ENCODE data around the gene KLHDC3.

KLHDC3 gene

GRCh38 chr6:43047998-43048397 is 33.9 kb downstream of the KLHDC3 start:
- no peaks in the 10 kb centered on the region for H3K9me3 ChIP-seq (ENCODE audit: insufficient read depth, low read length, severe bottlenecking)
- DNase-seq (no peak), ATAC-seq (ENCODE audit: insufficient read depth, low read depth) (no peak)
- no peaks in the 10 kb centered on the region for H4K20me1 ChIP-seq (ENCODE audit: insufficient read depth, low read length)
- no peak overlapping the region for H3K4me3 ChIP-seq (ENCODE audit: low read depth in 1 of 2, low read length in 2 of 2)
- no peak overlapping the region for H2AFZ ChIP-seq (ENCODE audit: low read depth, low read length)
- no peak overlapping the region for H3K9ac ChIP-seq (ENCODE audit: low read depth, low read length)
- H3K27ac ChIP-seq (ENCODE audit: low read length): no peak overlapping the region
- H3K79me2 ChIP-seq (ENCODE audit: insufficient read depth, low read length): peaks cover 10% of the 10 kb centered on the region
- TF ChIP-seq EZH2 (IDR thresholded peaks at IDR 0.05; ENCODE audit: borderline replicate concordance, low read depth, low read length, severe bottlenecking): no peak
- TF ChIP-seq, protein P1, sequence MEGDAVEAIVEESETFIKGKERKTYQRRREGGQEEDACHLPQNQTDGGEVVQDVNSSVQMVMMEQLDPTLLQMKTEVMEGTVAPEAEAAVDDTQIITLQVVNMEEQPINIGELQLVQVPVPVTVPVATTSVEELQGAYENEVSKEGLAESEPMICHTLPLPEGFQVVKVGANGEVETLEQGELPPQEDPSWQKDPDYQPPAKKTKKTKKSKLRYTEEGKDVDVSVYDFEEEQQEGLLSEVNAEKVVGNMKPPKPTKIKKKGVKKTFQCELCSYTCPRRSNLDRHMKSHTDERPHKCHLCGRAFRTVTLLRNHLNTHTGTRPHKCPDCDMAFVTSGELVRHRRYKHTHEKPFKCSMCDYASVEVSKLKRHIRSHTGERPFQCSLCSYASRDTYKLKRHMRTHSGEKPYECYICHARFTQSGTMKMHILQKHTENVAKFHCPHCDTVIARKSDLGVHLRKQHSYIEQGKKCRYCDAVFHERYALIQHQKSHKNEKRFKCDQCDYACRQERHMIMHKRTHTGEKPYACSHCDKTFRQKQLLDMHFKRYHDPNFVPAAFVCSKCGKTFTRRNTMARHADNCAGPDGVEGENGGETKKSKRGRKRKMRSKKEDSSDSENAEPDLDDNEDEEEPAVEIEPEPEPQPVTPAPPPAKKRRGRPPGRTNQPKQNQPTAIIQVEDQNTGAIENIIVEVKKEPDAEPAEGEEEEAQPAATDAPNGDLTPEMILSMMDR (IDR thresholded peaks at IDR 0.05; ENCODE audit: borderline replicate concordance, extremely low read depth, low read length, poor library complexity, severe bottlenecking): no peak
- H3K36me3 ChIP-seq (ENCODE audit: insufficient read depth, low read length): peaks cover 57% of the 10 kb centered on the region
- no peak overlapping the region for H3K4me2 ChIP-seq (ENCODE audit: insufficient read depth, low read length)
- H3K27me3 ChIP-seq (ENCODE audit: insufficient read depth, low read length, poor library complexity): no peaks in the 10 kb centered on the region
- H3K4me1 ChIP-seq (ENCODE audit: insufficient read depth, low read length): peaks cover 23% of the 10 kb centered on the region

DNA sequence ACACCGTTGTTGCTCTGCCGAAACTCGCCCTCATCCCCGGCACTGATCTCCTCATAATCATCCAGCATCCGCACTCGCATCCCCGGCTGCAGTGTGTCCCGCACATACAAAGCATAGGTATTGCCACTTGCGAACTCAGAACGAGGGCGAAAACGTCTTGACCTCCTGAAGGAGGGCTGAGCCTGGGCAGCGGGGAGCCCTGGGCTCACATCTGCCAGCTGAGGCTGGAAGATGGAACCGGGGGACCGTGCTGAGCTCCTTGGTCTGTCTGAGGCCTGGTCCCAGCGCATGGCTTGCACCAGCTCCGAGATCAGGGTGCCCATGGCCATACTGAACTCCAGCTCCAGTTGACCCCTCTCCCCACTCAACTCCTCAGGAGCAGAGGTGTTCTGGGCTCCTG is 36.9 kb downstream of the KLHDC3 start:
- Histone ChIP-seq H3K9ac (ENCODE audit: low read depth, low read length) (no peak overlapping the region; the same call in 1 of the 2 replicates), H3K4me1 (ENCODE audit: insufficient read depth, low read length) (peaks cover 37% of the 10 kb centered on the region), H3K4me3 (ENCODE audit: low read depth in 1 of 2, low read length in 2 of 2) (no peak overlapping the region), H3K9me3 (ENCODE audit: insufficient read depth, low read length, severe bottlenecking) (no peaks in the 10 kb centered on the region), H3K79me2 (ENCODE audit: insufficient read depth, low read length) (peaks cover 19% of the 10 kb centered on the region), H3K27me3 (ENCODE audit: insufficient read depth, low read length, poor library complexity) (no peaks in the 10 kb centered on the region), H4K20me1 (ENCODE audit: insufficient read depth, low read length) (no peaks in the 10 kb centered on the region), H3K4me2 (ENCODE audit: insufficient read depth, low read length) (peak overlapping the region; percentile 95; the same call in 1 of the 2 replicates), H3K36me3 (ENCODE audit: insufficient read depth, low read length) (peaks cover 42% of the 10 kb centered on the region), H2AFZ (ENCODE audit: low read depth, low read length) (no peak overlapping the region), H3K27ac (ENCODE audit: low read length) (no peak overlapping the region)
- DNase-seq: no peak
- no peak for ATAC-seq (ENCODE audit: insufficient read depth, low read depth)
- TF ChIP-seq, protein P1 (IDR thresholded peaks at IDR 0.05; ENCODE audit: borderline replicate concordance, extremely low read depth, low read length, poor library complexity, severe bottlenecking): no peak
- TF ChIP-seq EZH2 (IDR thresholded peaks at IDR 0.05; ENCODE audit: borderline replicate concordance, low read depth, low read length, severe bottlenecking): no peak

GRCh38 chr6:43052225-43052841 is 38.3 kb downstream of the KLHDC3 start:
- TF ChIP-seq, protein P1 (IDR thresholded peaks at IDR 0.05; ENCODE audit: borderline replicate concordance, extremely low read depth, low read length, poor library complexity, severe bottlenecking): no peak
- TF ChIP-seq EZH2 (IDR thresholded peaks at IDR 0.05; ENCODE audit: borderline replicate concordance, low read depth, low read length, severe bottlenecking): no peak
- DNase-seq (no peak), ATAC-seq (ENCODE audit: insufficient read depth, low read depth) (no peak)
- Histone ChIP-seq H3K9me3 (ENCODE audit: insufficient read depth, low read length, severe bottlenecking) (no peaks in the 10 kb centered on the region), H3K79me2 (ENCODE audit: insufficient read depth, low read length) (peaks cover 19% of the 10 kb centered on the region), H3K36me3 (ENCODE audit: insufficient read depth, low read length) (peaks cover 32% of the 10 kb centered on the region), H3K9ac (ENCODE audit: low read depth, low read length) (peak overlapping the region; percentile 88), H2AFZ (ENCODE audit: low read depth, low read length) (no peak overlapping the region), H3K4me3 (ENCODE audit: low read depth in 1 of 2, low read length in 2 of 2) (peak overlapping the region in 1 of 2 experiments; percentile 85; a peak in 2 of 4 replicates), H3K27me3 (ENCODE audit: insufficient read depth, low read length, poor library complexity) (no peaks in the 10 kb centered on the region), H3K4me2 (ENCODE audit: insufficient read depth, low read length) (peak overlapping the region; percentile 95), H3K4me1 (ENCODE audit: insufficient read depth, low read length) (peaks cover 37% of the 10 kb centered on the region), H4K20me1 (ENCODE audit: insufficient read depth, low read length) (no peaks in the 10 kb centered on the region), H3K27ac (ENCODE audit: low read length) (peak overlapping the region; percentile 84)

Measured in DND-41 (cell line).